ENCODE results near the gene NUP98. TPM values are rescaled to one million over a fixed set of nuclear protein-coding genes. Genes with fewer than 3 reads are reported as not detected.
A peak's percentile ranks its signal among the peaks of the same experiment; 100 is the strongest.

NUP98 gene
- total and polyA plus RNA-seq, 2 of the 13 experiments (the other 11 are each of a cell fraction or from before 2014, with no cell fraction given), result 76.6 to 85.3 TPM

GRCh38 chr11:3809624-3809928 is 12.2 kb upstream of the NUP98 start:
- peaks cover 0 to 3% of the 10 kb centered on the region in 2 experiments; a peak in 2 of 5 replicates for H3K36me3 ChIP-seq (replicated peaks in 1 of 2; ENCODE audit: control insufficient read depth in 1 of 2, insufficient read depth in 2 of 2, low read length in 2 of 2)
- no peak overlapping the region for H3K9ac ChIP-seq (ENCODE audit: insufficient read depth, low read depth, low read length)
- no peaks in the 10 kb centered on the region for H3K79me2 ChIP-seq (ENCODE audit: insufficient read depth, low read length)
- no peak for DNase-seq (ENCODE audit: low spot score)
- FAIRE-seq, result no peak
- no peaks in the 10 kb centered on the region for H4K20me1 ChIP-seq (ENCODE audit: insufficient read depth, low read length)
- no peak for ATAC-seq
- no peak overlapping the region for H2AFZ ChIP-seq (ENCODE audit: low read length)
- POLR2A ChIA-PET, result interaction anchor here (1.0 to 2.5 kb wide), 6 partner anchors 11 to 45 kb away, joined by 4 to 35 read pairs (median 6); partner anchors contain the start of genes NUP98, RHOG and STIM1
- peaks cover 19% of the 10 kb centered on the region for H3K4me1 ChIP-seq (ENCODE audit: insufficient read depth, low read length)
- 100% methylated on average over 1 of the region's 1 CpG for WGBS (ENCODE audit: low lambda C conversion rate)
- no peaks in the 10 kb centered on the region for H3K9me3 ChIP-seq (ENCODE audit: low read length)
- no peak overlapping the region for H3K27ac ChIP-seq (ENCODE audit: extremely low read length, insufficient read depth, low read length)
- no TSS peak for BruUV-seq (replicated peaks)
- intact Hi-C loops (cut with micrococcal nuclease; ENCODE audit: unreplicated experiment) (loop anchor here (2.0 kb wide), 2 partner anchors 31 to 35 kb away; partner anchors contain the start of gene RHOG), in situ Hi-C loops (cut with HindIII; ENCODE audit: extremely low pct_ligation_motif_present, low pct_unique_long_range_greater_than_20kb) (no loop called here)
- H3K27me3 ChIP-seq (ENCODE audit: control insufficient read depth in 1 of 2, insufficient read depth in 2 of 2, low read length in 2 of 2), result no peaks in the 10 kb centered on the region; a peak in 1 of 5 replicates
- H3K4me3 ChIP-seq (replicated peaks in 1 of 3; ENCODE audit: insufficient read depth in 1 of 3, low read depth in 2 of 3, low read length in 3 of 3), result no peak overlapping the region
- TF ChIP-seq MLX (CRISPR knock-in tag; IDR thresholded peaks at IDR 0.05), result no peak
- CTCF ChIA-PET (ENCODE audit: low intra/inter-chr PET ratio, low total read pairs), result no interaction called here
- H3K4me2 ChIP-seq (ENCODE audit: low read depth, low read length), result no peak overlapping the region

- Histone ChIP-seq H3K27me3 (ENCODE audit: control insufficient read depth in 1 of 2, insufficient read depth in 2 of 2, low read length in 2 of 2) (no peaks in the 10 kb centered on the region; a peak in 1 of 5 replicates), H3K4me3 (replicated peaks in 1 of 3; ENCODE audit: insufficient read depth in 1 of 3, low read depth in 2 of 3, low read length in 3 of 3) (peak overlapping the region; percentile 68 to 96 (median 84)), H3K79me2 (ENCODE audit: insufficient read depth, low read length) (no peaks in the 10 kb centered on the region), H2AFZ (ENCODE audit: low read length) (no peak overlapping the region), H3K4me2 (ENCODE audit: low read depth, low read length) (peak overlapping the region; percentile 88), H4K20me1 (ENCODE audit: insufficient read depth, low read length) (no peaks in the 10 kb centered on the region), H3K9me3 (ENCODE audit: low read length) (no peaks in the 10 kb centered on the region), H3K4me1 (ENCODE audit: insufficient read depth, low read length) (peaks cover 19% of the 10 kb centered on the region), H3K9ac (ENCODE audit: insufficient read depth, low read depth, low read length) (peak overlapping the region; percentile 65), H3K27ac (ENCODE audit: extremely low read length, insufficient read depth, low read length) (peak overlapping the region; percentile 48), H3K36me3 (replicated peaks in 1 of 2; ENCODE audit: control insufficient read depth in 1 of 2, insufficient read depth in 2 of 2, low read length in 2 of 2) (peaks cover 0 to 3% of the 10 kb centered on the region in 2 experiments; a peak in 2 of 5 replicates)
- in situ Hi-C loops (cut with HindIII; ENCODE audit: extremely low pct_ligation_motif_present, low pct_unique_long_range_greater_than_20kb), result no loop called here
- FAIRE-seq (peak; percentile 96), DNase-seq (ENCODE audit: low spot score) (peak; percentile 74), ATAC-seq (peak; percentile 81)
- ChIA-PET CTCF (ENCODE audit: low intra/inter-chr PET ratio, low total read pairs) (no interaction called here), POLR2A (interaction anchor here (1.0 to 2.5 kb wide), 7 partner anchors 11 to 46 kb away, joined by 4 to 35 read pairs (median 6); partner anchors contain the start of genes NUP98, RHOG and STIM1)
- intact Hi-C loops (cut with micrococcal nuclease; ENCODE audit: unreplicated experiment), result loop anchor here (1.0 to 2.0 kb wide), 3 partner anchors 32 to 263 kb away; partner anchors contain the start of gene RHOG
- BruUV-seq (replicated peaks), result TSS peak; percentile 67
- 8% methylated on average over 3 of the region's 5 CpGs for WGBS (ENCODE audit: low lambda C conversion rate)
- TF ChIP-seq ZNF430 (CRISPR knock-in tag; IDR thresholded peaks at IDR 0.05) (0 out of 2 replicates have a peak, but pooled peaks have one; percentile 39), HMGA1 (CRISPR knock-in tag; conservative IDR thresholded peaks at IDR 0.05) (no peak), TGIF2 (CRISPR knock-in tag; IDR thresholded peaks at IDR 0.05) (0 out of 2 replicates have a peak, but pooled peaks have one; percentile 40), SMC3 (IDR thresholded peaks at IDR 0.05; ENCODE audit: low read length) (peak; percentile 50), USF2 (IDR thresholded peaks at IDR 0.05; ENCODE audit: low read depth, low read length) (no peak), USF2 (CRISPR knock-in tag; IDR thresholded peaks at IDR 0.05; ENCODE audit: borderline replicate concordance) (0 out of 2 replicates have a peak, but pooled peaks have one; percentile 18), ZMAT5 (CRISPR knock-in tag; IDR thresholded peaks at IDR 0.05; ENCODE audit: borderline replicate concordance, low read depth) (no peak), RCOR2 (CRISPR knock-in tag; IDR thresholded peaks at IDR 0.05) (0 out of 2 replicates have a peak, but pooled peaks have one; percentile 31), ZNF101 (CRISPR knock-in tag; IDR thresholded peaks at IDR 0.05; ENCODE audit: borderline replicate concordance, low read depth) (no peak)
These were observed 11.7 kb upstream of the NUP98 start for GRCh38 chr11:3808861-3809623.
